GM12864 (cell line): ENCODE measurements around the gene EPB41L1.

Source experiments
- DNase-seq: peaks from one replicate; pipeline ENCODE4 v3.0.0-alpha.2; 2011; ENCODE audit warnings: low read depth
- H3K4me3 ChIP-seq: 2 replicates; pipeline ENCODE4 v1.5.1; 2011; ENCODE audit warnings: mild to moderate bottlenecking, low read depth, low read length, control low read depth
- TF ChIP-seq, protein P1 (sequence below): IDR thresholded peaks from 2 replicates; pipeline ENCODE4 v1.5.1; 2011; ENCODE audit warnings: low read depth, mild to moderate bottlenecking, moderate library complexity, low read length, control low read depth, inconsistent platforms; ENCODE audit errors: missing control alignments

The EPB41L1 gene

DNA sequence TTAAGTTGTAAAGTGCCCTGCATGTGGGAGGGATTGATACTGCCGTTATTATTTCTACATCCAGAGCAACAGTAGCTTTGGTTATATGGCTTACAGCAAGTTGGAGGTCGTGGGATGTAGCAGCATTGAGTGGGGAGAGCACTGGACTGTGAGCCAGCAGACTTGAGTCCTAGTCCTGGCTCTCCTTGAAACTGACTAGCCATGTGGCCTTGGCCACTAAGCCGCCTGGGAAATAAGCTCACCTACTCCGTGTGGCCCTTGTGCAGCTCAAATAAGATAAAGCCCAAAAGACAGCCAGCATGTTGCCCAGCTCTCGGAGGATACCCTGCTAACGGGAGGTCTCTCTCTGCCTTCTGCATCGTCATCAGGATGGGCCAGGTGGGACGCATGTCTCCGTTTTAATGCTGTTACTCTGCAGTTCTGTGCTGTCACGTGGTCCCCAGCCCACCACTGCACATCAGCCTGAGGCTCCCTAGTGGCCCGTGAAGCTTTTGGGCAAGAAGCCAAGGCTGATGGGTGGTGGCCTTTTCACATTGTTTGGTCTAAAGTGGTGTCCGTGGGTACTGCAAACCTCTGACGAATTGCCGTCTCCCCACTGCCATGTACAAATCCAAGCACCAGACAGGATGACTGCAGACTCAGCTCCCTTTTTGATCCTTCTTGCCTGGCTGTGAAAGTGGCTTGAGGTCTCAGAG lies 7.9 kb downstream of the EPB41L1 start:
- no peak for DNase-seq
- TF ChIP-seq, protein P1, sequence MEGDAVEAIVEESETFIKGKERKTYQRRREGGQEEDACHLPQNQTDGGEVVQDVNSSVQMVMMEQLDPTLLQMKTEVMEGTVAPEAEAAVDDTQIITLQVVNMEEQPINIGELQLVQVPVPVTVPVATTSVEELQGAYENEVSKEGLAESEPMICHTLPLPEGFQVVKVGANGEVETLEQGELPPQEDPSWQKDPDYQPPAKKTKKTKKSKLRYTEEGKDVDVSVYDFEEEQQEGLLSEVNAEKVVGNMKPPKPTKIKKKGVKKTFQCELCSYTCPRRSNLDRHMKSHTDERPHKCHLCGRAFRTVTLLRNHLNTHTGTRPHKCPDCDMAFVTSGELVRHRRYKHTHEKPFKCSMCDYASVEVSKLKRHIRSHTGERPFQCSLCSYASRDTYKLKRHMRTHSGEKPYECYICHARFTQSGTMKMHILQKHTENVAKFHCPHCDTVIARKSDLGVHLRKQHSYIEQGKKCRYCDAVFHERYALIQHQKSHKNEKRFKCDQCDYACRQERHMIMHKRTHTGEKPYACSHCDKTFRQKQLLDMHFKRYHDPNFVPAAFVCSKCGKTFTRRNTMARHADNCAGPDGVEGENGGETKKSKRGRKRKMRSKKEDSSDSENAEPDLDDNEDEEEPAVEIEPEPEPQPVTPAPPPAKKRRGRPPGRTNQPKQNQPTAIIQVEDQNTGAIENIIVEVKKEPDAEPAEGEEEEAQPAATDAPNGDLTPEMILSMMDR, result no peak
- no peak overlapping the region for H3K4me3 ChIP-seq

DNA sequence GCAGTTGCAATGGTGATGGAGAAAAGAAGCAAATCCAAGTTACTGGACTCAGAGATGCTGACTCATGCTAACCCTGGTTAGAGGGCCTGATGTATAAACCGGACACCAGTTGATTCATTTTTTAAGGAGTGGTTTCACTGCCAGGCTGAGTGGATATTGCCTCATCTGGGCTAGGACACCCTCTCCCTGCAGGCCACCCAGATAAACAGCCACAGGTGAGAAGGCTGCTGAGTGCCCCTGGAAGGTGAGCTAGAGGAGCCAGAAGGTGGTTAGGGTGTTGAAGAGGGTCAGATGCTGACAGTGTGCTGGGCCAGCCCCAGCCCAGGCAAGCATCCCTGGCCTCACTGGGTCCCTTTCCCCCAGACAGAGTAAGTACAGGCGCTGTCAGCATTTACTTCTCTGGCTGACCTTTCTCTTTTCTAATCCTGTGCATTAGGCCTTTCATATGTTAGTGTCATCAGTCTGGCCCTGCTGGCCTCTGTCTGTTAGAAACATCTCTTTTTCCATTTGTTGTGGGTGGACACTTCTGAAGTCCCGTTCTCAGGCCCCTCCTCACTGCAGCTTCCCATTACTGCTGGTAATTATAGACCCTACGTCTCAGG lies 13.5 kb downstream of the EPB41L1 start:
- H3K4me3 ChIP-seq, result no peak overlapping the region
- DNase-seq, result no peak
- TF ChIP-seq, protein P1, result no peak

DNA sequence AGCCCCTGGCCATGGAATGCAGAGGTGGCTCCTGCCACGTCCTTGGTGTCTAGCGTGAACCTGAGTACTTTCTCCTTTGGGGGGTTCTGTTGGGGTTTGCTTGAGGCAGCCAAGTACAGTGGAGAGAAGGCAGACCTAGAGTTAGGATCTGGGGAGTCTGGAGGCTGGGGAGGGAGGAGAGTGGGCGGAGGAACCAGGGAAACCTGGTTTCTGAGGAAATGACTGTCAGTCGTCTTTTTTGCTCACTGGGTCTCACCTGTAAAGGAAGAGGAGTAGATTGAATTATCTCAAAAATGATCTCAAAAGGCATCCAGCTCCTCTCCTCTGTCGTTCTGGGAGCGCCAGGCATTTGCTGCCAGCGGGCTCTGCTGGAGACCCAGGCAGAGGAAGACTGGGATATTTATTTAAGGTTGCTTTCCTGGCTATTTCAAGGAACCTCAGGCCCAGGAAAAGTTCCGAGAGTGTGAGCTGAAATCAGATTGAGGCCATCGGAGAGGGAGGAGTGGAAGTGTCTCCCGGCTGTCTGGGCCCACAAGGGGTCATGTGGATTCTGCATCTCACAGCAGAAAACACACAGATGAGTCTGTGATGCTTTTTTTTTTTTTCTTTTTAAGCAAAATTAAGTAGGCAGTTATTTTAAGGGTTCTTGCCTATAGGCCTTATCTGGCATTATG lies 16.1 kb downstream of the EPB41L1 start:
- TF ChIP-seq, protein P1, result no peak
- no peak overlapping the region for H3K4me3 ChIP-seq
- DNase-seq, result no peak

DNA sequence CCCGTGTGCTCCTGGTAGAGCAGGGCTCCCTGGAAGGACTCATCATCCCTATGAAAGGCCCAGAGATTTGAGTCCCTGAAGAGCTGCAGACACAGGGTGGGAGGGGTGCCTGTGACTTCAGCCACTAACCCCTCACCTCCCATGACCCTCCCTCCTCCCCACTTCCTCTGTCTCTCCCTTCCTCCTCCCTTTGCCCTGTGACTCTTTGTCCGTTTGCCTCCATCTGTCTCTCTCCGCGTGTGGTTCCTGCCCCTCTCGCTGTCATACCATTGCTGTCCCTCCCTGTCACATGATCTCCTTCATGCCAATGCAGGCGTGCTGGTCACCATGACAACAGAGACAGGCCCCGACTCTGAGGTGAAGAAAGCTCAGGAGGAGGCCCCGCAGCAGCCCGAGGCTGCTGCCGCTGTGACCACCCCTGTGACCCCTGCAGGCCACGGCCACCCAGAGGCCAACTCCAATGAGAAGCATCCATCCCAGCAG lies 19.0 kb downstream of the EPB41L1 start:
- TF ChIP-seq, protein P1, result no peak
- no peak overlapping the region for H3K4me3 ChIP-seq
- no peak for DNase-seq

DNA sequence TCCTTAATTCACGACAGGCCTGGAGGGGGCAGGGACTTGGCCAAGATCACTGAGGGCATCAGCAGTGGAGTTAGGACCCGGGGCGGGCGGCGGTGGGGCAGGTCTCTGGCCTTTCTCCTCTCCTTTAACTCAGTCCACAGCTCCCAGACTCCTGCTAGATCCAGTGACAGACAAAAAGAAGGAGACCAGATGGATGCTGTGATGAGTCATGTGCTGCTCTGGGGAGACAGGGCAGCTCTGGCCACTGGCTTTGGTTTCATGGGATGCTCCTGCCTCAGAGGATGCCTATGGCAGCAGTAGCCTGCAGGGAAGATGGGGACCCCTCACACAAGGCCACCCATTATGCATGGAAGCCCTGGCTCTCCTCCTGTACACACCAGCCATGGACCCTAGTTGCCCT lies 20.5 kb downstream of the EPB41L1 start:
- DNase-seq, result no peak
- TF ChIP-seq, protein P1, result no peak

DNA sequence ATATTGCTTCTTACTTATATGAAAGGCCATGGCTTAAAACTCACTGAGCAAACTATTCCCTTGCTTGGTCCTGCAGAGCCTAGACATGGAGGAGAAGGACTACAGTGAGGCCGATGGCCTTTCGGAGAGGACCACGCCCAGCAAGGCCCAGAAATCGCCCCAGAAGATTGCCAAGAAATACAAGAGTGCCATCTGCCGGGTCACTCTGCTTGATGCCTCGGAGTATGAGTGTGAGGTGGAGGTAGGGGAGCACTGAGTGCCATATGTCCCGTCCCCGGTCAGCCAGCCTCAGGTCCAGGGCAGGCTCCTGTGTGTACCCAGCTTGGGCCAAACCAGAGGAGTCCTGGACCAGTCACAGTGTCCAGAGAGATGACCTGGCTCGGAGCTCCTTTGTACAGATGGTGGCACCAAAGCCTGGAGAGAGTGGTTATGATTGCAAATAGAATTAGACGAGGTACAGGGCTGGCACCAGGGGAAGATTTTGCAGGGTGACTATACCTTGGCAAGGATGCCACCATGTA lies 21.0 kb downstream of the EPB41L1 start:
- TF ChIP-seq, protein P1, result no peak
- no peak overlapping the region for H3K4me3 ChIP-seq
- DNase-seq, result no peak

More for the DNA sequence above, 20.5 kb downstream of the EPB41L1 start:
- no peak overlapping the region for H3K4me3 ChIP-seq
